NCI-H345 treated with DMSO at 0.1 percent for 48 hours (cell line): ENCODE data around the gene FMO3.

Experiments
- DNase-seq: peaks from one replicate; lab custom pipeline; 2025; ENCODE audit not compliant: unreplicated experiment; lab: John Stamatoyannopoulos, UW

The FMO3 gene

DNA sequence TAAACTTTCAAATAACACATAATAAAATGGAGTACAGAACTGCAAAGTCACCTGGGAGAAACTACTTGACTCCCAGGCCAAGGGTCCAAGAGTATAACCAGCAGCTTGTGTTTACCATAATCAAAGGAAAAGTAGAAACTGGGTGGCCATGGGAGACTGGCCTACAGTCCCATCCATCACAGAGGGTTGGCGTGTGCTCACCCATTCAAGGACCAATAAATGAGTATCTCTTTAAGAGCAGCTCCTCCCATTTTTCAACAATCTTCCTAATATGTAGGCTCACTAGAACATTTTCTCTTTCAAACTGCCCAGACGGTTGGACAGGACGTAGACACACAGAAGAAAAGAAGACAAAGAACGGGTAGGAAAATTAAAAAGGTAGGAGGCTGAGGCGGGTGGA lies at the start of gene FMO3:
TSS of gene FMO3 (plus strand) at position 302 of the 400 bp plus-strand sequence. CDS start 1,754 bp downstream, outside the sequence.
- no peak for DNase-seq

DNA sequence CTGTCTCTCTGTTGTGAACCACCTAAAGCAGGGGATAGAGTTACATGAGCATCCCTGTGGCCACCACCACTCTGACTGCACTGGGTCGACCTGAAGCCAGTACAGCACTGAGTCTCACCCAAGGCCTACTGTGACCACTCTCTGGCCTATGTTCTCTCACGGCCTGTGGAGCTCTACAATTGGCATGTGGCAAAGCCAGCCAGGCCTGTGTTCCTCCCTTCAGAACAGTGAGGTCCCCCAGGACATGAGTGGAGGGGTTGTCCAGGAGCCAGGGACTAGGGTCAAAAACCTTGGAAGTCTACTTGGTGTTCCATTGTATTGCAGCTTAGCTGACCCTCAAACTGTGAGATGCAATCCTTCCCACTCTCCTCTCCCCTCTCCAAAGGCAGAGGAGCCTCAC lies 42.7 kb upstream of the FMO3 start:
- DNase-seq = no peak

GRCh38 chr1:171052977-171053376 lies 37.7 kb upstream of the FMO3 start:
- no peak for DNase-seq

GRCh38 chr1:171055966-171056643 lies 34.6 kb upstream of the FMO3 start:
- no peak for DNase-seq

DNA sequence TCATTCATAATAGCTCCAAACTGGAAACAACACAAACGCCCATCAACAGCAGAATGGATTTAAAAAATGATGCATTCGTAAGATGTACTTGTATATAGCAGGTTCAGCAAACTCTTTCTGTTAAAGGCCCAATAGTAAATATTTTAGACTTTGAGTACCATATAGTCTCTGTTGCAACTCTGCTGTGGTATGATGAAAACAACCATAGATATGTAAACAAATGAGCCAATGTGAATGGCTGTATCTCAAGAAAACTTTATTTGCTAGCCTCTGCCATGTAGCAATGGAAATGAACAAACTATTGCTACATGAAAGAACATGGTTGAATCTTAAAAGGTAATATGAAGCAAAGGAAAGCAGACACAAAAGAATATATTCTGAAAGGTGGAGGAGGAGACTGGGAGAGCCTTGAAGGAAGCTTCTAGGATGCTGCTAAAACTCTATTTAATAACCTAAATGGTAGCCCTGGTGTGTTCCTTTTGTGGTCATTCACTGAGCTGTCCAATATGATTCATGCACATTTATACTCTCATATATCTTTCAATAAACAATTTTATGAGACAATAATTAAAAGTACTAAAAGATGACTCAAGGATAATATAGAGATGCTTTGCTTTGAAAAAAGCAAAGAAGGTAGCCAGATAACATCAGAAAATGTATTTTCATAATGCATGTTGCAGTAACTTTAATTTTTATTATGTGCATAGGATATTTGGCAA lies 29.1 kb upstream of the FMO3 start:
- no peak for DNase-seq

DNA sequence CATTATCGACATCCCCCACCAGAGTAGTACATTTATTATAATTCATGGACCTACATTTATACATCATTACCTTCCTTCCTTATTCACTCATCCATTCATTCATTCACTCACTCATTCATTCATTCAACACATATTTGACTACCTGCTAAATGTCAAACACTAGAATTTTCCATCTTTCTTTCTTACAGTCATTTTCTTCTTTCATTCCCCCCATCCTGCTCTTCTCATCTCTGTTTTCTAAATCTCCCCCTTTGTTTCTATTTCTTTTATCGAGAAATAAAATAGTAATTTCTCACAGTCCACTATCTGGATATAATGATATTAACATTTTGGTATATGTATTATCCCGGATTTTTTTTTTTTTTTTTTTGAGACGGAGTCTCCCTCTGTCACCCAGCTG lies 27.8 kb upstream of the FMO3 start:
- no peak for DNase-seq

DNA sequence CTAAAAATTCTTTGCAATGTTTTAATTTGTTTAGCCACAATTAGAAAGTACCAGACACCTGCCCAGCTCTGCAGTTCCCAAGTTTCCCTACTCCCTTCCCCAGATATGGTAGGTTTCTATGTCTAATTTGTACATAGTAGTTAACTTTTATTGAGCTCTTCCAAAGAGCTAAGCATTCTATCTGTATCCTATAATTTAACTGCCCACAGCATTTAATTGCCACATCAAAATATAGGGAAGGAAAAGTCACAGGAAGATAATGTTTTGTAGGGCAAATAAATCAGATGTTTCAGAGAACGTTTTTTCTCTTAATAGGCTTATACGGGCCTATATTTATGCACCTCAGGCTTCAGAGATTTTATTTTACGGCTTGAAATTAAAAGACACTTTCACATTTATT lies 15.7 kb upstream of the FMO3 start:
- DNase-seq = no peak

DNA sequence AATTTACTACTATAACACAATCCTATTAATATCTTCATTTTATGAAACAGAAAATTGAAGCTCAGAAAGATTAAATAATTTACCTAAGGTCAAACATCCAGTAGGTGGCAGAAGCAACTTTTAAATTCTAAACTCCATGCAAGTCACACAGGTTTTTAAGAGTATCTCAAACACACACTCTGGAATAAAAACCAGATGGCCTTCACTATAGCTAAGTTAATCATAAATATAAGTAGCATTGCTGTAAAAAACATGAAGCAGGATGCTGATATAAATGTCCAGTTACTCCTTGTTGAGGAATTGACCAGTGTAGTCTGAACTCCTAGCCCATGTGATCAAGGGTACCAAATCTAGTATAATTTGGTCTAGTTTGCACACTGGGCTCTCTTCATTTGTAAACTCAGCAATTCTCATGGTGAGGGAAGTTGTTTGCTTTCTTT lies 9.4 kb upstream of the FMO3 start:
- DNase-seq = peak; percentile 7

DNA sequence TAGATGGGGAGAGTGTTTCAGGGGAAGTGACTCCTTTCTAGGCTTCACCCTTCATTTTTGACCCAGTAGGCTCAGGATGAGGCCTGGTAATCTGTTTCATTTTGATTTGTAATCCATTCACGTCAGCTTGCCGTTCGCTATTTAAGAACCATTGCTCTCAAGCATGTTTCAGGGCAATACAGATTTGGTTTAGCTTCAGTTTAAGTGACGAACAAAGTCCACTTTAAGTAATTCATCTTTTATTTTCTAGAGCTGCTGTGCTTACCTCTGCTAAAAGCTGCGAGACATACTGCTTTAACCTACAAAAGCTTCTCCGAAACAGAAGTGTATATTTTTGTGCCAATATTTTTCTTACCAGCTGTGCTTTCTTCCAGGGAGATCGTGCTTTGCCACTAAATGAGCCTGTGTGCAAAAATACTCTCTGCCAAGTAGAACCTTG lies 8.9 kb upstream of the FMO3 start:
- DNase-seq = no peak

GRCh38 chr1:171082606-171083005 lies 8.1 kb upstream of the FMO3 start:
- DNase-seq = no peak

GRCh38 chr1:171083222-171083621 lies 7.5 kb upstream of the FMO3 start:
- DNase-seq = peak; percentile 5

DNA sequence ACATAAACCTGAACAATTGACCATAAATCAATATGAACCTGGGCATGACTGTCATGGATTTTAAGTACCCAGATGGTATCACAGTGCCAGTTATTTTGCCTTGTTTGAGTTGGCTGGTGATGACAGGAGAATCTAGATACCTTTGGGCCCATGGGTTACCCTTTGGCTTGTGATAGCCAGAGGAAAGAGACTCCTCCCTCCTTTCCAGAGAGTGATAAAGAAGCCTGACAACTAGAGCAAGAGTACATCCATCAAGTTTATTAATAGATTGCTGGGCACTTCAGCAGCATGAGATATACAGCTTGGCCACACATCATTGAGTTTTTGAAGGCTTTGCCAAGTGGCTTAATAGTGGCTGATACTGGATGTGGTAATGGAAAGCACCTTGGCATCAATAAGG lies 6.6 kb upstream of the FMO3 start:
- DNase-seq = peak; percentile 2

DNA sequence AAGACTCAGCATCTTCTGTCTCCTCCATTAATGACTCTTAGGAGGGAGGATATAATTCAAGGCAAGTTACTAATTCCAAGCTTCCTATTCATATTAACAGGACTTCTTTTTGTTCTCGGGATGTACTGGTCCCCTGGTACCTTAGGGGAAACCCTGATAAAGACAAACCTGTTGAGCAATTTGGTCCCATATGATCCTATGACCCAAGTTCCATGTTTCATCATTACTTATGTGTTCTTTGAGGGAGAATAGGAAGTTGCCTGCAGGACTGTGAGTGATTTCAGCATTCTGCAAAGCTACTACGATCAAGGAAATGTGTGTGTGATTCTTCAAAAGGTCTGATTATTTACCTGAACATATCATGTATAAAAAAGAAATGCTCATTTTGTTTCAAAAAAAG lies 5.8 kb upstream of the FMO3 start:
- no peak for DNase-seq

DNA sequence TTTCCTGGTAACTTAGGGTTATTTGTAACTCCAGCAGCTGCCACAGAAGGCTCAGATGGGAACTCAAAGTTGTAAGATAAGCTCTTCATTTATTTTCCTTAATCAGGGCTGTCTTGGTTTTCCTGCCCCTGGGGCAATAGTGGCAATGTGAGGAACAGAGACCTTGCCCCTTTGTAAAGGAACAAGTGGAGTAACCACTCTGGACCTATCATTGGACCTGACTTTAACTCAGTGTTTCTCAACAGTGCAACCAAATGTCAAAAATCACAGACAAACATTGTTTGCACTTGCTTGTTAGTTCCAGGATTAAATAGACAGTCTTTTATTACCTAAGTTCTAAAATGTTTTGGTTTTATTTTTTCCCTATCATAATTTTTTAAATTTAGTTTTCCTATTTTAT lies 2.8 kb upstream of the FMO3 start:
- DNase-seq = no peak

GRCh38 chr1:171103862-171104261 lies 13.2 kb downstream of the FMO3 start:
- no peak for DNase-seq

DNA sequence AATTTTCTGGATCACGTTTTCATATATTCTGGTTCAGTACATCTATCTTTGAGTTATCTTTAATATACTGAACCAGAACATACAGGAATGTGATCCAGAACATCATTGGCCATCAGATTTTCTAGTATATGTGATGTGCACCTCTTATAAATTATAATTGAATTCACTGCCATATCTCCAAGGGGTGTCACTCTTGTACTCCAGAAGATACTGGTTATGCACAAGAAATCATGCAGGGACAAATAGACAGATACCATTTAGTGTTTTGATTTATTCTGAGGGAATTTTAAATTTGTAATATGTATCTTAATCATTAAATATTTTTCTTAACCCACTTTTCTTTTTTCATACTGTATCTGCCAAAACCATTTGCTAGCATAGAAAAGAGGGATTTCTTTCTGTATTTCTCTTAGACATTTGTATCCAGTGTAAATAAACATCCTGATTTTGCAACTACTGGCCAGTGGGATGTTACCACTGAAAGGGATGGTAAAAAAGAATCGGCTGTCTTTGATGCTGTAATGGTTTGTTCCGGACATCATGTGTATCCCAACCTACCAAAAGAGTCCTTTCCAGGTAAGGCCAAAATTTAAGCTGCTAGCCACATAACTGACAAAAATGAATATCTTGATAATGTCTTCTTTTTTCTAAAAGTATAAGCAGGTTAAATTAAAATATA lies 16.7 kb downstream of the FMO3 start:
- no peak for DNase-seq

DNA sequence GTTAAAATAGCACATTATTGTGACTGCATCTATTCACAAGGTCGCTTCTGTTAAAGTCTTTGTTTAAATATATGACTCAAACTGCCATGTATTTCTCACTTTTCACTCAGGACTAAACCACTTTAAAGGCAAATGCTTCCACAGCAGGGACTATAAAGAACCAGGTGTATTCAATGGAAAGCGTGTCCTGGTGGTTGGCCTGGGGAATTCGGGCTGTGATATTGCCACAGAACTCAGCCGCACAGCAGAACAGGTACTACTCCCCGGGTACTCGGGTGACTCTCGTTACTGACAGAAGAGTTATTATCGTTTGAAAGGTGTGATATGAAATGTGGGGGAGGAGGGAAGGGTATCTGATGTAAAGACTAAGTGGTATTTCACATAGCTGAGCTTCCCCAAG lies 17.3 kb downstream of the FMO3 start:
- no peak for DNase-seq

- no peak for DNase-seq
Observed at GRCh38 chr1:171109966-171110365, 19.3 kb downstream of the FMO3 start.

DNA sequence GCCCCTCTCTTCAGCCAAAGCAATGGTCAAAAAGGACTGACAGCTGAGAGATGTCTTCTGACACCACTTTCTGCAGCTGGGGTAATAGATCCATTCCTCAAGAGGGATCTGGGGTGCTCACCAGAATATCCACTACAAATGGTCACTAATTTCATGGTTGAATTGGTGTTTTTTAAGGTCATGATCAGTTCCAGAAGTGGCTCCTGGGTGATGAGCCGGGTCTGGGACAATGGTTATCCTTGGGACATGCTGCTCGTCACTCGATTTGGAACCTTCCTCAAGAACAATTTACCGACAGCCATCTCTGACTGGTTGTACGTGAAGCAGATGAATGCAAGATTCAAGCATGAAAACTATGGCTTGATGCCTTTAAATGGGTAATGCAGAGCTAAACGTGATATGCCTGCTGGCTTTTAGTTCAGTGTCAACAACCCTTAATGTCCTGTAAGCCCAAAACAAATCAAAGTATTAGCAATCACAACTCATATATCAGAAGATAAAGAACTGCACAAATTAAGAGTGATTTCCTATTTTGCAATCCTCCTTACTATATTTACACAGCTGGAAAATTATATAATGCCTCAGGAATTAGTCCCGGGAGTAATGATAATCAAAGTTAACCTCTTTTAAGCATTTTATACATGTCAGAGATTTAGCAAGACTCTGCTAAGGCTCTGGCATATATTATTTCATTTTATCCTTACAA lies 20.1 kb downstream of the FMO3 start:
- DNase-seq = no peak

DNA sequence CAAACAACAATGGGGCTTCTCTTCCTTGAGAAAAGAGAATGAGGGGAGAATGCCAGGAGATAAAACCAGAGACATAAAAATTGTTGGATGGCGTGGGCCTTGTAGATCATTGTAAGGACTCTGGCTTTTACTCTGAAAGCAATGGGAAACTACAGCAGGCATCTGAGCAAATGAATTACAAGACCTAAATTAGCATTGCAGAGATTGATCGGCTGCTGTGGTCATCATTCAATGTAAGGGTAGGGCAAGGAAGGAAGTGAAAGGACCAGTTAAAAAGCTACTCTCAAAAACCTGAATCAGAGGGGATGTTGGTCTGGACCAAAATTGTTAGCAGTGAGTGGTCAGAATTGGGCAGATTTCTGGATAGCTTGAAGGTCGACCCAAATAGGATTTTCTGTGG lies 21.4 kb downstream of the FMO3 start:
- no peak for DNase-seq

DNA sequence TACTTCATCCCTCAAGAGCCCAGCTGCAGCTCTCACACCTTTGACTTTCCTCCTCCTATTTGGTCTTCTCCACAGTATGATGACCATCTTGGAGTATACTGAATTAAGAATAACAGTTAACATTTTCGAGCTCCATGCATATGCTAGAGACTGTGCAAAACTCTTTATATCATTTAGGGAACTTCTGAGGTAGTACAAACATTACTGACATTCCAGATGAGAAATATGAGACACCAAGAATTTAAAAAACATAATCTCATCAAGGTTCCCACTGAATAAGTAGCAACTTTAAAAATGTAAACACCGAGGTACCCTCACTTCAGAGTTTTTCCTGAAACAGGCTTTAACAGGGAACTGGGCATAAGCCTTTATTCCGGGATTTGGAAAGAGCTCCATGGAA lies 22.7 kb downstream of the FMO3 start:
- no peak for DNase-seq
